Effector CD8-positive, alpha-beta T cell (primary cell): ENCODE results near the gene ZCWPW2.

Source experiments
- DNase-seq: peaks from one replicate; lab custom pipeline; 2025; lab: John Stamatoyannopoulos, UW

Gene ZCWPW2

GRCh38 chr3:28575100-28575745 lies 226.7 kb downstream of the ZCWPW2 start:
- no peak for DNase-seq
